ENCODE measurements around the gene COPS6.

The COPS6 gene

GRCh38 chr7:100137851-100138760 lies 49.3 kb downstream of the COPS6 start:
- no peak for TF ChIP-seq POLR2A (IDR thresholded peaks at IDR 0.05; ENCODE audit: low read depth, low read length)
- FAIRE-seq (no peak), DNase-seq (ENCODE audit: insufficient read length, low spot score) (no peak)

DNA sequence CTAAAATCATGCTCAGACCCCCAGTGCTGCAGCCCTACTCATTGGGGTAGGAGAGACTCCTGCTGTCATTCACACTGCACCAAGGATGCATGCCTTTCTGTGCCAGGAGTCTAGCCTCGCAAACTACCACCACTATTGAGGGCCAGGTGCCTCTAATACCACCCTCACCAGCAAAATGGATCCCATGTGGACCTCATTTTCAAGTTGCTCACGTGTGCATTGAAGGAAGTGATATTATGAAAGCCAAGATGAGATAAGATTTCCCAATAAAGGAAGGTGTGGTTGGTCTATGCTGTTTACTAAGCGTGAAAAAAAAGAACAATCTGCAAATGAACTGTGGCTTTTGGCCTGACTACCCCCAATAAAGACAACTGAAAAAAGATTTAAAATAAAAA lies 52.8 kb downstream of the COPS6 start:
- DNase-seq (ENCODE audit: insufficient read length, low spot score) (no peak), FAIRE-seq (no peak)
- no peak for TF ChIP-seq POLR2A (IDR thresholded peaks at IDR 0.05; ENCODE audit: low read depth, low read length)
